GM21423 (cell line): Measurements from ENCODE around the gene NHSL2.
"Not testable (repeated sequence)": the region's sequence is repeated elsewhere in the genome, so short reads cannot be mapped to it uniquely, and the experiment has no call there.

Experiments
- ATAC-seq: cut with Tn5 transposase; IDR thresholded peaks from one replicate; pipeline ENCODE4 v1.9.1; 2021; ENCODE audit warnings: mild to moderate bottlenecking, moderate library complexity; ENCODE audit not compliant: unreplicated experiment

NHSL2 gene

DNA sequence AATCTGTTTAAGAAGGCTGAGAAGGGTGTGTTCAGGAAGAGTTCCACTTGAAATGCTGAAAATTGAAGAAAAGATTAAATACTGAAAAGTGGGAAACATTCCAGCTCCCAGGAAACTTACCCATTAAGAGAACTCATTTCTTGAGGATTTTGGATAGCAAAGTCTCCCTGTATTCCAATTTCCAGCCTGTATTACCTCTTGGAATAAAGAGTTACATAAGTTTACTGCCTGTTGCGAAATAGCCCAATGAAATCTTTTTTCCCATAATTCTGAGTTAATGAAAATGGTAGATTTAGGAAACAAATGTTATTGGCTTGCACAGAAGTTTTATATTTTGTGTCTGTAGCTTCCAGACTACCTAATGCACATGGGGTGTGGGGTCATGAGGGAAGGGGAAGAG lies 12.0 kb downstream of the NHSL2 start:
- ATAC-seq = no peak

DNA sequence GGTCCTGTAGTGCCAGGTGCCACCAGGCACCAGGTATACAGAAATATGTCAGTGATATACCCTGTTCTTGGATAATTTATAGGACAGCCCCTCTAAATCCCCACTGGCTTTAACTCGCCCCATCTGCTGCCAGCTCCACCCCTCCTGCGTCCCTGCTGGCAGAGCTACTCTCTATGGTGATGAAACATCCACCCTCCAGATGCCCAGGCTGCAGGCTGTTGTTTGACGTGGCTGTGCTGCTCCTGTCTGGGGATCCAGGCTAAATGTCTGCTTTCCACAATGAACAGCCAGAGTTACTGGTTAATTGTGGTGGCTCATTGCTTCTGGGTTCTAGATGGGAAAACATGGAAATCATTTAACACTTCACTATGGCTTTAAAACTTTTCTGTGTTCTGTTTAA lies 12.9 kb downstream of the NHSL2 start:
- ATAC-seq = no peak

DNA sequence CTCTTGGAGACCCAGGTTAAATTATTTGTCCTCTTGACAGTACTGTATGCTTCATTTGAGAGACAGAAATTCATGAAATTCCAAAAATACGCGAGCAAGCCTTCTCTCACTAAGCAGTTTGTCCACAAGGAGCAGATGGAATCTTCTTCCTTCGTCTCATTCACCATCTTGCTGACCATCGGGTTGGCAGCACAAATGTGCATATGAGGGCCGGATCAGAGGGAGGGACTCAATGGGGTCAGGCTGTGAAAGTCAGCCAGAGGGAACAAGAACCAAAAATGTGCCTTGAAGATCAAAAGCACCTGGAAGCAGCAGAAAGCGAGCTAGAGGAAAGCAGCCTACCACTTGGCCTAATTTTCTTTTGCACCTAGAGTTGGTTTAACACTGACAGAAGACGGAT lies 16.4 kb downstream of the NHSL2 start:
- ATAC-seq = no peak

- ATAC-seq = no peak
Measured at GRCh38 chrX:71928856-71929255, 18.2 kb downstream of the NHSL2 start.

GRCh38 chrX:71930298-71930697 lies 19.7 kb downstream of the NHSL2 start:
- no peak for ATAC-seq

- no peak for ATAC-seq
Measured at GRCh38 chrX:71935476-71935875, 24.8 kb downstream of the NHSL2 start.

GRCh38 chrX:71936632-71937031 lies 26.0 kb downstream of the NHSL2 start:
- no peak for ATAC-seq

DNA sequence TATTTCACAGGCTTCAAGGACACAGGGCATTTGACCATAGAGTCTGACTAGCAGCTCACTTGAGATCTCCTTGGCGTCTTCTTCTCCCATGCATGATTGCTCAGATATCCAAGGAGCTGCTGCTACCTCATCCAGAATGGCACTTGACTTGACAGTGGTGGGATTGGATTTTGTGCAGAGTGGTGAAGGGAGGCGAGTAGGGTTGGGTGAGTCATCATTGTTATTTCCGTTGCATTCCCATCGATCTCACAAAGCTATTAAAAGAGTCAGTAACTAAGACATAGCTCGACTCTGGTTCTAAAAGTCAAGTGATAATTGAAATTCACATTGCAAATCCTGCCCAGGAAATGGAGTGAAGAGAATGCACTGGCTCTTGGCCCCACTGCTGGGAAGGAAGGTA lies 27.7 kb downstream of the NHSL2 start:
- ATAC-seq = no peak

DNA sequence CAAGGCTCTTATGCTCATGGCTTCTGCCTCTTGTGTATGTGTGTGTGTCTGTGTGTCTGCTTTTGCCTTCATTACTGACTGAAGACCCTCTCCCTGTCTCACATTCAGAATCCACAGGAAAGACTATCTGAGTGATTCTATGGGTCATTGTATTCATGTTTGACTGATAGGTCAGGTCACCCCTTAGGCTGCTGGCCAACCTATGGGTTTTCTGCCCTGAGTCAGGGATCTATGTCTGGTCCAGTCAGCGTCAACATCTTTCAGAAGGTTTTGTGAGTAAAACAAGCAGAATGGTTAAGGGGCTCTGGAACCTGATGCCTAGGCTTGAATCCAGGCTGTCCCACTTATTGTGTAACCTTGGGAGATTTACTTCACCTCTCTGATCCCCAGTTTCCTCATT lies 30.5 kb downstream of the NHSL2 start:
- ATAC-seq = no peak

DNA sequence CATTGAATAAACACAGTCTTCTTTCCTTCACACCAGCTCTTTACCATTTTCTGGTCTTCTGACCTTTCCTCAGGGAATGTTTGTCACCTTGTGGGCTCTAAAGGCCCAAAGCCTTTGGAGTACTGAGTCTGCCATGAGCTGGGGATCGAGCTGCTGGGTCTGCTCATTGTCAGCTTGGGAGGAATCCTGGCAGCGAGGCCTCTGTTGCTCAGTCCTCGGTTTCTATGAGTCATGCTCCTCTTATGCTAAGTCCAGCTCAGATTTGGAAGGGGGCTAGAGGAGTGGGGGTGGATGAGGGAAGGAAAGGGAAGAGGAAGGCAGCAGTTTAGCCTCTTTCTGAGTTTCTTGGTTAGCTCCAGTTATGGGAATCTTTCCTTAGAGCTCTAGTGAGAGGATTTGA lies 31.1 kb downstream of the NHSL2 start:
- no peak for ATAC-seq

GRCh38 chrX:71944369-71944768 lies 33.7 kb downstream of the NHSL2 start:
- ATAC-seq = no peak

- no peak for ATAC-seq
Measured at GRCh38 chrX:71945237-71945805, 34.7 kb downstream of the NHSL2 start.

GRCh38 chrX:71949363-71949762 lies 38.7 kb downstream of the NHSL2 start:
- no peak for ATAC-seq

- ATAC-seq = no peak
Measured at GRCh38 chrX:71949844-71950445, 39.3 kb downstream of the NHSL2 start.

- no peak for ATAC-seq
Measured at GRCh38 chrX:71953391-71953790, 42.7 kb downstream of the NHSL2 start.

GRCh38 chrX:71953946-71954345 lies 43.3 kb downstream of the NHSL2 start:
- no peak for ATAC-seq

DNA sequence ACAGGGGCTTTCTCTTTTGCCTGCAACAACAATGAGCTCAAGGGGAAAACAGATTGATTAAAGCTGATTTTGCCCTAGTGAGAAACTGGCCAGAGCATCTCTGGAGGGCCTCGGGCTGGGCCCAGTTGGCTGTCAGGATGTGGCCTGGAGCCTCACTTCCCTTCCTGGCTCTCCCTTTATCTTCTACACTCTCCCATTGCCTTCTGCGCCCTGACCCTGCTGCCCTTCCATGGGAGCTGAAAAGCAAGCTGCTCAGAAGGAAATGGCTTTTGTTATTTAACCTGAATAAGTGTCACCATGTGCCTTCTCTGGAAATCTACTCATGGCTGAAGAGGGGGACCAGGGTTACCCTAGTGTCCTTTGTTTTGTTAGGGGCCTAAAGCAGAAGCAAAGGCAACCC lies 43.8 kb downstream of the NHSL2 start:
- ATAC-seq = no peak

GRCh38 chrX:71955530-71956120 lies 45.0 kb downstream of the NHSL2 start:
- ATAC-seq = no peak

GRCh38 chrX:71958281-71958675 lies 47.6 kb downstream of the NHSL2 start:
- ATAC-seq = no peak

- not testable (repeated sequence) for ATAC-seq
Measured at GRCh38 chrX:71964184-71964583, 53.5 kb downstream of the NHSL2 start.

DNA sequence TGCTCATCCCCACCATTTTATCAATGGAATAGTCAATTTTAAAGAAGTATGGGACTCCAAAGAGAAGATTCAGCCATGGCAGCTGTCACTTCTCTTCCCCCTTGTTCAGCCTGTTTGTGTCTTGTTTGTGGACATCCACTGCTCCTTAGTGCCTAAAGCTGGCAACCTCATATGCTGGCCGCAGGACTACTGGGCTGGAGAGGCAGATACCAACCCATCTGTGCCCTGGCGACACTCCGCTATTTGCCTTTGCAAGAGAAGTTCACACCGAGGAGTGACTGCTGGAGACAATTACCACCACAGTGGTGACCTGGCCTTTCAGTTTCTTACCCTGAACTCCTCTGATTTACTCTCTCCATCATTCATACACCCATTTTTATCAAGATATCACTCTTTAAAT lies 64.3 kb downstream of the NHSL2 start:
- ATAC-seq = no peak

DNA sequence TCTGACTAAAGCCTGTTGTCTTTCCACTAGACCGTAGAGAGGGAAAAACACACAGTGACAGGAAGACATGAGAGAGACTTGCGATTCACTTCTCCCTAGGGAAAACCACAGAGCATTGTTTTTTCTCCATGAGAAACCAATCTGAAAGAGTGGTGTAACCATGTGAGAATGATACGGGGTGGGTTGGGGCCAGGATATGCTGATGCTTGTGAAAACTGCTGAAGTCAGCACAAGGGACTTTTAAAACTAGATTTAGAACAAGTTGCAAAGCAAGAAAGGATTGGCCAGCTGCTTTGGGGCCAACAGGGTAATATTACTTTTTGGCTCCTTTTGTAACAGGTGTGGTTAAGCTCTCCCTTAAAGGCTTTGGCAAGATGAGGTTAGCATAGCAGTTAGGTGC lies 66.1 kb downstream of the NHSL2 start:
- ATAC-seq = no peak

DNA sequence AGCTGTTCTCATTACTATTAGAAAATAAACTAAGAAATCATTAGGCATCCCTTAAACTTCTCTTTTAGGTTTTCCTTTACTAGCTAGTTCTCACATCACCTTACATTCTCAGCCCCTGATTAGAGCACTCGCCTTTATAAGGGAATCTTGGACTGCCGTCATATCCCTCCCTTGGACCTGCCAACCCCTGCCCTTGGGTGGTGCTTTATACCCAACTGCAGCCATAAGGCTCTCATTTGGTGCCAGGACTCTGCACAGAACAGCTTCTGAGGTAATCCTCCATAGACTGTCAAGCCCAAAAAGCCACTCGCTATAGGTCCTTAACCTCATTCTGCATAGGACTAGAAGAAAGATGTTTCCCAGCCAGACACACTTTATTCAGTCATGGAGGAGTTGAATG lies 67.5 kb downstream of the NHSL2 start:
- ATAC-seq = no peak
